Measurements from ENCODE around the gene TMEM131L. TPM values are rescaled to one million over a fixed set of nuclear protein-coding genes. Genes with fewer than 3 reads are reported as not detected.

The TMEM131L gene
- polyA plus RNA-seq, 3 donors: 11.2 to 58.3 (median 26.0) TPM

DNA sequence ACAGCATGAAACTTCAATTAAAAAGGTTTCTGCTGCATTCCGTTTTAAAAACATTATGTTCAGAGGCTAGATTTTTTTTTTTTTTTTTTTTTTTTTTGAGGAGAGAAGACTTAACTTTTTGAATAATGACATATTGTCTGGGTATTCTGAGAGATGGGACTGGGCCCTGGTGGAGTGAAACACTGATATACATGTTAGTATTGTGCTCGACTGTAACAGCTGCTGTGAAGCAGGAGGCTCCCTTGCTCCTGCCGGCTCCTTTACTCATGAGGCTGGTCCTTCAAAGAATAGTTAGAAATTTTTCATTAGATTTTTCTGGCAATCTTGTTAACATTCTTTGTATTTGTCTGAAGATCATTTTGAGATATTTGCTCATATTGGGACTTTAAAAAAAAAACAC is 73.3 kb downstream of the TMEM131L start:
- Histone ChIP-seq H3K27me3 (ENCODE audit: control insufficient read depth in 2 of 2, insufficient read depth in 2 of 2, low read length in 2 of 2) (no peaks in the 10 kb centered on the region), H4K20me1 (ENCODE audit: insufficient read depth, low read length) (peaks cover 100% of the 10 kb centered on the region), H3K4me2 (replicated peaks; ENCODE audit: extremely low read depth, low read length, poor library complexity, severe bottlenecking) (no peak overlapping the region), H3K9me3 (replicated peaks in 1 of 2; ENCODE audit: control insufficient read depth in 1 of 2, insufficient read depth in 1 of 2, low read length in 2 of 2) (no peaks in the 10 kb centered on the region), H3K4me1 (ENCODE audit: control insufficient read depth in 1 of 2, insufficient read depth in 2 of 2, low read length in 2 of 2) (no peaks in the 10 kb centered on the region), H2AFZ (ENCODE audit: insufficient read depth, low read depth, low read length, poor library complexity, severe bottlenecking) (no peak overlapping the region), H3K9ac (ENCODE audit: insufficient read depth, low read length, poor library complexity, severe bottlenecking) (no peak overlapping the region), H3K79me2 (ENCODE audit: insufficient read depth, low read length) (peaks cover 95% of the 10 kb centered on the region), H3K27ac (ENCODE audit: low read depth in 1 of 2, low read length in 2 of 2) (no peak overlapping the region), H3K4me3 (replicated peaks in 1 of 3; ENCODE audit: low read depth in 2 of 3, low read length in 3 of 3) (no peak overlapping the region), H3K36me3 (replicated peaks in 1 of 2; ENCODE audit: control insufficient read depth in 1 of 2, insufficient read depth in 2 of 2, low read length in 2 of 2) (peaks cover 3 to 56% of the 10 kb centered on the region in 2 donors)
- Mint-ChIP-seq H3K36me3 (peaks cover 36 to 52% of the 10 kb centered on the region in 2 donors), H3K4me1 (peaks cover 24% of the 10 kb centered on the region), H3K4me3 (no peak overlapping the region), H3K27me3 (ENCODE audit: low read depth in 3 of 3) (peaks cover 0 to 2% (median 0%) of the 10 kb centered on the region in 3 donors), H3K9me3 (no peaks in the 10 kb centered on the region), H3K27ac (no peak overlapping the region)
- DNase-seq: no peak
- TF ChIP-seq, protein P1, sequence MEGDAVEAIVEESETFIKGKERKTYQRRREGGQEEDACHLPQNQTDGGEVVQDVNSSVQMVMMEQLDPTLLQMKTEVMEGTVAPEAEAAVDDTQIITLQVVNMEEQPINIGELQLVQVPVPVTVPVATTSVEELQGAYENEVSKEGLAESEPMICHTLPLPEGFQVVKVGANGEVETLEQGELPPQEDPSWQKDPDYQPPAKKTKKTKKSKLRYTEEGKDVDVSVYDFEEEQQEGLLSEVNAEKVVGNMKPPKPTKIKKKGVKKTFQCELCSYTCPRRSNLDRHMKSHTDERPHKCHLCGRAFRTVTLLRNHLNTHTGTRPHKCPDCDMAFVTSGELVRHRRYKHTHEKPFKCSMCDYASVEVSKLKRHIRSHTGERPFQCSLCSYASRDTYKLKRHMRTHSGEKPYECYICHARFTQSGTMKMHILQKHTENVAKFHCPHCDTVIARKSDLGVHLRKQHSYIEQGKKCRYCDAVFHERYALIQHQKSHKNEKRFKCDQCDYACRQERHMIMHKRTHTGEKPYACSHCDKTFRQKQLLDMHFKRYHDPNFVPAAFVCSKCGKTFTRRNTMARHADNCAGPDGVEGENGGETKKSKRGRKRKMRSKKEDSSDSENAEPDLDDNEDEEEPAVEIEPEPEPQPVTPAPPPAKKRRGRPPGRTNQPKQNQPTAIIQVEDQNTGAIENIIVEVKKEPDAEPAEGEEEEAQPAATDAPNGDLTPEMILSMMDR (IDR thresholded peaks at IDR 0.05): no peak
- no CpG with 5 or more reads among the region's 3 CpGs for WGBS (ENCODE audit: insufficient coverage)
- intact Hi-C loops (cut with micrococcal nuclease): no loop called here

DNA sequence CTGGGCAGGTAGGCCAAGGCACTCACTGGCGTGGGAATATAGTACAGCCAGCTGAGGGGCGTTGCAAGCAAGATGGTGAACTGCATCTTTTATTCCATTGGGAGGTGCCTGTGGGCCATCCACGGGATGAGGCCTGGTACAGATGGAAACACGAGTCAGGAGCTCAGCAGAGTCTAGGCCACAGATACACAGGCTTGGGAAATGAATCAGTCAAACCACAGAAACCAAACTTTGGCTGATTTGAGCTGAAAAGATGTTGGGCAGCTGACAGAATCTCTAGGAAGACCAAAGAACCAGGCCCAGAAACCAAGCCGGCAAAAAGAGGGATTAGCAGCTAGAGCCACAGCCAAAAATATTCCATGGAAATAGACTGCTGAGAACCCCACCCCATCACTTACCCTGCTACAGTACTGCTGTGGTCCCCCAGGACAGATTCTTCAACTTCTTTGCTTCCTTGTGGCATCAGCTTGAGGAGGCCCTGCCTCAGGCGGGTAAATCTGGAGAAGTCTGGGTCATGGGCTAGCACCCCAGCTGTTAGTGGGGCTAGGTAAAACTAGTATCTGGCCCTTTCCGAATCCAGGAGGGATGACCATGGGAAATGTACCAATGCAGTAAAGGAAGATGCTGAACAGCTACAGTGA is 75.4 kb downstream of the TMEM131L start:
- H2AFZ ChIP-seq (ENCODE audit: insufficient read depth, low read depth, low read length, poor library complexity, severe bottlenecking): no peak overlapping the region

More for the DNA sequence above, 75.4 kb downstream of the TMEM131L start:
- Histone ChIP-seq H3K9me3 (replicated peaks in 1 of 2; ENCODE audit: control insufficient read depth in 1 of 2, insufficient read depth in 1 of 2, low read length in 2 of 2) (no peaks in the 10 kb centered on the region), H3K4me3 (replicated peaks in 1 of 3; ENCODE audit: low read depth in 2 of 3, low read length in 3 of 3) (no peak overlapping the region), H4K20me1 (ENCODE audit: insufficient read depth, low read length) (peaks cover 100% of the 10 kb centered on the region), H3K27me3 (ENCODE audit: control insufficient read depth in 2 of 2, insufficient read depth in 2 of 2, low read length in 2 of 2) (no peaks in the 10 kb centered on the region), H3K9ac (ENCODE audit: insufficient read depth, low read length, poor library complexity, severe bottlenecking) (no peak overlapping the region), H3K79me2 (ENCODE audit: insufficient read depth, low read length) (peaks cover 94% of the 10 kb centered on the region), H3K27ac (ENCODE audit: low read depth in 1 of 2, low read length in 2 of 2) (no peak overlapping the region), H3K4me2 (replicated peaks; ENCODE audit: extremely low read depth, low read length, poor library complexity, severe bottlenecking) (no peak overlapping the region), H3K36me3 (replicated peaks in 1 of 2; ENCODE audit: control insufficient read depth in 1 of 2, insufficient read depth in 2 of 2, low read length in 2 of 2) (peaks cover 3 to 68% of the 10 kb centered on the region in 2 donors), H3K4me1 (ENCODE audit: control insufficient read depth in 1 of 2, insufficient read depth in 2 of 2, low read length in 2 of 2) (no peaks in the 10 kb centered on the region)
- no peak for DNase-seq
- H3K36me3 Mint-ChIP-seq: peaks cover 28 to 50% of the 10 kb centered on the region in 2 donors
- H3K4me1 Mint-ChIP-seq: peaks cover 11% of the 10 kb centered on the region
- peak overlapping the region in 2 of 7 donors; percentile 17 to 53 for H3K27ac Mint-ChIP-seq
- intact Hi-C loops (cut with micrococcal nuclease): no loop called here
- WGBS (ENCODE audit: insufficient coverage): 79% methylated on average over 7 of the region's 7 CpGs
- no peak overlapping the region for H3K4me3 Mint-ChIP-seq
- peaks cover 0 to 2% (median 0%) of the 10 kb centered on the region in 3 donors for H3K27me3 Mint-ChIP-seq (ENCODE audit: low read depth in 3 of 3)
- TF ChIP-seq, protein P1 (IDR thresholded peaks at IDR 0.05): no peak
- no peaks in the 10 kb centered on the region for H3K9me3 Mint-ChIP-seq

Data from CD14-positive monocyte (primary cell).